Adrenal gland (tissue), 19 donors: ENCODE results near the gene TARBP2. TPM values are rescaled to one million over a fixed set of nuclear protein-coding genes. Genes with fewer than 3 reads are reported as not detected.
A peak's percentile ranks its signal among the peaks of the same experiment; 100 is the strongest.

Experiments
- DNase-seq, 7 donors: peaks; one replicate each; pipeline ENCODE4 v3.0.0-alpha.2; 2019 to 2020
- H3K27ac ChIP-seq, 5 donors: fragments of 200-600 bp; sonication (generic) in 4 of 5; 1 replicate in 3 of 5; 2 replicates in 2 of 5; pipeline versions ENCODE4 v1.5.1 to v1.8.0; 2016 to 2020; ENCODE audit warnings: mild to moderate bottlenecking in 1 of 5
- H3K27me3 ChIP-seq: fragments of 200-600 bp; 2 replicates; pipeline ENCODE4 v1.8.0; 2021
- H3K36me3 ChIP-seq, 2 donors: fragments of 200-600 bp; replicated peaks in 1 of 2; 1 replicate in 1 of 2; 2 replicates in 1 of 2; pipeline versions ENCODE4 v1.5.1 to v1.8.0; 2018 to 2022
- H3K4me1 ChIP-seq, 2 donors: fragments of 200-600 bp; replicated peaks in 1 of 2; 1 replicate in 1 of 2; 2 replicates in 1 of 2; pipeline versions ENCODE4 v1.5.1 to v1.8.0; 2018 to 2021
- H3K4me3 ChIP-seq, 4 donors: fragments of 200-600 bp; sonication (generic) in 3 of 4; one replicate each; pipeline ENCODE4 v1.5.1; 2016 to 2018
- H3K9me3 ChIP-seq, 3 donors: fragments of 200-600 bp; sonication (generic) in 1 of 3; replicated peaks in 1 of 3; 1 replicate in 2 of 3; 2 replicates in 1 of 3; pipeline versions ENCODE4 v1.5.1 to v1.8.0; 2016 to 2021
- POLR2A ChIP-seq, 2 donors: fragments of 450-650 bp; IDR thresholded peaks; one replicate each; pipeline ENCODE4 v1.6.1; 2017; ENCODE audit warnings: antibody characterized with exemption in 2 of 2, mild to moderate bottlenecking in 2 of 2, moderate library complexity in 1 of 2
- WGBS, 4 donors: extraction: QIAGEN DNeasy Blood & Tissue Kit in 2 of 4; methylation state at CpG; one replicate each; pipeline versions ENCODE4 v1.1.5 to v1.1.7; 2013 to 2017; 5-methylcytosine and 5-hydroxymethylcytosine counted together
- intact Hi-C, 2 donors: fragments of 100-400 bp; cut with DNase I; formaldehyde crosslinking; loops; one replicate each; pipeline versions ENCODE4 v1.14.1 to v1.15.0; 2022 to 2023
- long read RNA-seq, 10 donors: library from polyadenylated mRNA in 3 of 10; unstranded in 2 of 10; stranded (forward) in 1 of 10; transcript quantifications; one replicate each; pipeline ENCODE4 v2.0.0 and lab custom pipeline, GENCODE V29; 2021 to 2026
- polyA plus RNA-seq, 3 donors: library from polyadenylated mRNA; stranded (reverse); fragments of 200-250 nt in 2 of 3; fragments of 350-450 nt in 1 of 3; fragmentation: Illumina TruSeq in 1 of 3; extraction: RNeasy Lipid Tissue Mini Kit (QIAGEN cat#74804) in 1 of 3; gene quantifications; one replicate each; pipeline ENCODE4 v1.2.3, GENCODE V29; 2013 to 2014
- total RNA-seq, 9 donors: library from RNA; depleted of rRNA in 4 of 9; stranded (reverse); fragments of >200 nt in 4 of 9; fragments of 120-200 nt in 1 of 9; fragmentation: NEBNext Ultra II Directional in 1 of 9; extraction: Animal tissue kit (Norgen Biotek cat#: 25700) in 1 of 9; gene quantifications; one replicate each; pipeline versions ENCODE4 v1.1.0 to v1.2.4, GENCODE V29; 2013 to 2023
- TF ChIP-seq, protein P1 (sequence below), 6 experiments: fragments of 450-650 bp in 4 of 6; fragments of 200-600 bp in 2 of 6; sonication (generic) in 1 of 6; IDR thresholded peaks; 1 replicate in 5 of 6; 2 replicates in 1 of 6; pipeline versions ENCODE4 v1.5.1 to v1.8.0; 2016 to 2021; ENCODE audit warnings: antibody characterized with exemption in 6 of 6, mild to moderate bottlenecking in 2 of 6, moderate library complexity in 1 of 6
- donor health status: healthy with polysubstance abuse.
- donor health status: Bipolar disorder and iron deficiency.
- donor health status: DM: yes; HTN: yes; CAD: no.
- donor health status: DM: no; HTN: no; CAD: no.
- donor health status: DM: no; HTN: no; CAD: no.
- donor health status: DM: yes; HTN: yes; CAD: no.

The TARBP2 gene, protein sequence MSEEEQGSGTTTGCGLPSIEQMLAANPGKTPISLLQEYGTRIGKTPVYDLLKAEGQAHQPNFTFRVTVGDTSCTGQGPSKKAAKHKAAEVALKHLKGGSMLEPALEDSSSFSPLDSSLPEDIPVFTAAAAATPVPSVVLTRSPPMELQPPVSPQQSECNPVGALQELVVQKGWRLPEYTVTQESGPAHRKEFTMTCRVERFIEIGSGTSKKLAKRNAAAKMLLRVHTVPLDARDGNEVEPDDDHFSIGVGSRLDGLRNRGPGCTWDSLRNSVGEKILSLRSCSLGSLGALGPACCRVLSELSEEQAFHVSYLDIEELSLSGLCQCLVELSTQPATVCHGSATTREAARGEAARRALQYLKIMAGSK
- 10 to 100 TPM; 22.6 to 55.2 (median 31.4) TPM for total RNA-seq
- 10 to 100 TPM; 14.9 to 72.9 (median 51.7) TPM for polyA plus RNA-seq
- long read RNA-seq, donor 1, partial matches to known transcripts = 0 of 6 reads
- long read RNA-seq, donor 1, other reads (novel, unspliced or antisense) = 0 of 6 reads
- long read RNA-seq, donor 2, transcript TARBP2-201 (9 exons, 1,867 nt) = major isoform, 8 of 10 reads
- long read RNA-seq, donor 2, partial matches to known transcripts = 0 of 10 reads
- long read RNA-seq, donor 2, other reads (novel, unspliced or antisense) = 0 of 10 reads
- long read RNA-seq, donor 3, partial matches to known transcripts = 0 of 6 reads
- long read RNA-seq, donor 3, other reads (novel, unspliced or antisense) = 0 of 6 reads
- long read RNA-seq, donor 4, transcript TARBP2-201 (9 exons, 1,867 nt) = major isoform, 11 of 16 reads
- long read RNA-seq, donor 4, partial matches to known transcripts = 1 of 16 reads
- long read RNA-seq, donor 4, other reads (novel, unspliced or antisense) = 4 of 16 reads
- long read RNA-seq, donor 5, transcript TARBP2-201 (9 exons, 1,867 nt) = major isoform, 20 of 52 reads
- long read RNA-seq, donor 5, partial matches to known transcripts = 5 of 52 reads
- long read RNA-seq, donor 5, other reads (novel, unspliced or antisense) = 23 of 52 reads
- long read RNA-seq, donor 6, partial matches to known transcripts = 0 of 13 reads
- long read RNA-seq, donor 6, other reads (novel, unspliced or antisense) = 8 of 13 reads
- long read RNA-seq, donor 7, partial matches to known transcripts = 0 of 6 reads
- long read RNA-seq, donor 7, other reads (novel, unspliced or antisense) = 0 of 6 reads
- long read RNA-seq, donor 8, transcript TARBP2-201 (9 exons, 1,867 nt) = major isoform, 8 of 11 reads
- long read RNA-seq, donor 8, partial matches to known transcripts = 0 of 11 reads
- long read RNA-seq, donor 8, other reads (novel, unspliced or antisense) = 0 of 11 reads
- long read RNA-seq, donor 9, transcript TARBP2-201 (9 exons, 1,867 nt) = major isoform, 6 of 10 reads
- long read RNA-seq, donor 9, partial matches to known transcripts = 0 of 10 reads
- long read RNA-seq, donor 9, other reads (novel, unspliced or antisense) = 0 of 10 reads
- long read RNA-seq, donor 10, partial matches to known transcripts = 0 of 3 reads
- long read RNA-seq, donor 10, other reads (novel, unspliced or antisense) = 0 of 3 reads

DNA sequence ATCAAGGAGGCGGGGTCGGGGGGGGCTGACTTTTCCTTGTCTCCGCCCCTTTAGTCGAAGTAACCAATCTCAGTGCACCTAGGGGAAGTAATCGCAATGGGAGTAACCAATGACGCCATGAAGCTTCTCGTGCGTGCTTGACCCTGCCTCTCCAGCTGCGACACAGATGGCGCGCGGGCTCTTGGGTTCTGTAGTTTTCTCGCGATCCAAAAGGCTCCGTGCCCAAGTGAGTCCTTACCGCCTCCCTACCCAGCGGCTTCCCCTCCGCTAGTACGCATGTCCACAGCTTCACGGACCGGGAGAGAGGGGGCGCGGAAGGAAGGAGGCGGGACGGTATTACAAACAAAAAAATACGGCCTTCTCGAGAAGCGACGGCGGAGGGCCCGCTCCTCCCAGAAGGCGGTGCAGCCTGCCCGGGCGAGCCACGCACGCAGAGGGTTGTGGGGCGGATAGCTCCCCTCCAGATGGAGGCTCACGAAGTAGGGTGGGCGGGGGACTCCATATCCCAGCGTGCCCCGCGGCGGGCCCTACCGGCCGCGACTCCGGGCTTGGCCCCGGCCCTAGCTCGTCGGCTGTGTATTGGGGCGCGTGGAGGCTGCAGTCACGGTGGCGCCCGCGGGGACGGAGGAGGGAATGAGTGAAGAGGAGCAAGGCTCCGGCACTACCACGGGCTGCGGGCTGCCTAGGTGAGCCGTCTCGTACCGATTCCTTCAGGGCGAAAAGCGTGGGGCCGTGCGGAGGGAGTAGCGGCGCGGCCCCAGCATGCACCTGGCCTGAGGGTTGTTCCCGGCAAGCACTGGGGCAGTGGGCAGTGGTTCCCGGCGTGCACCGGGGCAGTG is at the start of gene TARBP2:
Gene TARBP2 (plus strand): TSS at position 508 of the 839 bp plus-strand sequence. CDS start 126 bp downstream, at position 634.
- no peaks in the 10 kb centered on the region for H3K27me3 ChIP-seq
- H3K9me3 ChIP-seq = no peaks in the 10 kb centered on the region
- intact Hi-C loops = loop anchor here (5.0 to 10.0 kb wide), 2 partner anchors 49 to 176 kb away; partner anchors contain the start of genes AAAS (in 1 of the 2) and PCBP2 (in 1 of the 2)
- peak; percentile 96 to 100 (median 99) for DNase-seq
- H3K27ac ChIP-seq = peak within 1 kb of the TSS; percentile 92 to 100 (median 99)
- peaks cover 0 to 17% of the 10 kb centered on the region in 2 donors for H3K36me3 ChIP-seq
- peak; percentile 48 to 71 for TF ChIP-seq POLR2A (IDR thresholded peaks at IDR 0.05)
- TF ChIP-seq, protein P1, sequence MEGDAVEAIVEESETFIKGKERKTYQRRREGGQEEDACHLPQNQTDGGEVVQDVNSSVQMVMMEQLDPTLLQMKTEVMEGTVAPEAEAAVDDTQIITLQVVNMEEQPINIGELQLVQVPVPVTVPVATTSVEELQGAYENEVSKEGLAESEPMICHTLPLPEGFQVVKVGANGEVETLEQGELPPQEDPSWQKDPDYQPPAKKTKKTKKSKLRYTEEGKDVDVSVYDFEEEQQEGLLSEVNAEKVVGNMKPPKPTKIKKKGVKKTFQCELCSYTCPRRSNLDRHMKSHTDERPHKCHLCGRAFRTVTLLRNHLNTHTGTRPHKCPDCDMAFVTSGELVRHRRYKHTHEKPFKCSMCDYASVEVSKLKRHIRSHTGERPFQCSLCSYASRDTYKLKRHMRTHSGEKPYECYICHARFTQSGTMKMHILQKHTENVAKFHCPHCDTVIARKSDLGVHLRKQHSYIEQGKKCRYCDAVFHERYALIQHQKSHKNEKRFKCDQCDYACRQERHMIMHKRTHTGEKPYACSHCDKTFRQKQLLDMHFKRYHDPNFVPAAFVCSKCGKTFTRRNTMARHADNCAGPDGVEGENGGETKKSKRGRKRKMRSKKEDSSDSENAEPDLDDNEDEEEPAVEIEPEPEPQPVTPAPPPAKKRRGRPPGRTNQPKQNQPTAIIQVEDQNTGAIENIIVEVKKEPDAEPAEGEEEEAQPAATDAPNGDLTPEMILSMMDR (IDR thresholded peaks at IDR 0.05) = peak in 2 of 6 experiments; percentile 3 to 8
- peak within 1 kb of the TSS in 3 of 4 donors; percentile 53 to 74 (median 57) for H3K4me3 ChIP-seq
- H3K4me1 ChIP-seq = peaks cover 29 to 48% of the 10 kb centered on the region in 2 donors
- 0 to 2% (median 0%) methylated on average over 35 to 74 of the region's 74 CpGs for WGBS, 4 donors

DNA sequence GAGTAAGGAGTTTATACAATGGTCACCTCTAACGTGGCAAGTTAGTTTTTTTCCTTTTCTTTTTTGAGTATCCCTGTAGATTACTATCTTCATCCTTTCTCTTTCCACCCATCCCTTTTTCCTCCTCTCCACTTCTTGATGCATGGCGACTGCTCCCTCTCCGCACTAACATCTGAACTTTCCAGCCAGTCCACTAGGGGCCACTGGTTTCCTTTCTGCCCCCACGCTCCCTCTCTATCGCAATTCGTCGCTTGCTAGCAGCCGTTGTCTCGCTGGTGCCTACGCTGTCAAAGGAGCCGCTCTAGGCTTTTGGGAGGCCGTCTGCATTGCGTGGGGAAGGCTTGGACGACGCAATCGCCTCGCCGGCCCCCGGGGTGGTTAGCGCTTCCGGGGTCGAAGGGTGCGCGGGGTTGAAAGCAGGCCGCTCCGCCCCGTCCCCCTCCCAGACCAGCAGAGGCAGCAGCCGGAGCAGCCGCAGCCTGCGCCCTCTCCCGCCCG is 49.4 kb upstream of the TARBP2 start, which contains the start of gene PCBP2:
Gene PCBP2 (plus strand): TSS at position 442 of the 498 bp plus-strand sequence. CDS start 2,699 bp downstream, outside the sequence.
- Histone ChIP-seq H3K27me3 (no peaks in the 10 kb centered on the region), H3K4me3 (peak within 1 kb of the TSS; percentile 13 to 92 (median 63)), H3K36me3 (peaks cover 0 to 35% of the 10 kb centered on the region in 2 donors), H3K27ac (peak within 1 kb of the TSS; percentile 85 to 99 (median 95)), H3K4me1 (peaks cover 11 to 28% of the 10 kb centered on the region in 2 donors), H3K9me3 (no peaks in the 10 kb centered on the region)
- peak; percentile 97 to 99 (median 99) for DNase-seq
- TF ChIP-seq POLR2A (IDR thresholded peaks at IDR 0.05) = peak; percentile 45 to 88
- TF ChIP-seq, protein P1 (IDR thresholded peaks at IDR 0.05) = peak; percentile 66 to 99 (median 96)
- intact Hi-C loops = loop anchor here in 1 of 2 donors (5.0 kb wide), 1 partner anchor 51 kb away; the partner anchor contains the start of gene TARBP2
- 0 to 1% (median 0%) methylated on average over 18 to 32 of the region's 32 CpGs for WGBS, 4 donors
